ENCODE data around the gene FAM107B.

DNA sequence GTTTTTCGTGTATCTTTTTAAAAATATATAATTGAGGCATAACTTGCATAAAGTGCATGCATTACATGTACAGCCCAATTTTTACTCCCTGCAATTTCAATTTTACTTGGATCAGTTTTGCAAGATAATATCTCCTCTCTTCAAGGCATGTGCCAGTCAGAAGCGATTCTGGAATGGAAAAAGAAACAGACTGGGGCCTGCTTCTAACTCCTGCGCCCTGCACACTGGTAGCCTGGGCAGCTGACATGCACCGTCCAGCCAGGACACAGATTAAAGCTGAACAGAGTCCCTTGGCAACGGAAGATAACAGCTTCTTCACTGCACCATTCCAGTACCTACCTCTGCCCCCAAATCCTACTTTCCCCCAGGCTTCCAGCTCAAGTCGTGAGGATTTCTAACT lies 182.1 kb downstream of the FAM107B start:
- TF ChIP-seq CTCF (IDR thresholded peaks at IDR 0.05): no peak
- TF ChIP-seq POLR2A (IDR thresholded peaks at IDR 0.05): no peak

Measured in breast epithelium (tissue), 3 donors.